GM12878 (cell line): ENCODE data around the gene SUSD2. TPM values are rescaled to one million over a fixed set of nuclear protein-coding genes. Genes with fewer than 3 reads are reported as not detected.

Source experiments
- ATAC-seq: fragments of 200-7000 bp; cut with Tn5 transposase; 3 replicates; pipeline ENCODE4 v1.9.1; 2020; ENCODE audit warnings: mild to moderate bottlenecking, moderate library complexity
- BruUV-seq: library from RNA; stranded (reverse); fragments of 400-500 nt; replicated peaks from 2 replicates; lab custom pipeline; 2021; lab: Mats Ljungman, UMichigan
- CTCF ChIA-PET: fragments of 300-600 bp; sonication (Branson Sonifier 250); formaldehyde crosslinking; extraction: SDS; loops from one replicate; lab custom pipeline; 2021; ENCODE audit warnings: inconsistent platforms; lab: Yijun Ruan, JAX
- POLR2A ChIA-PET: fragments of 350-600 bp; formaldehyde crosslinking; extraction: SDS; loops from one replicate; lab custom pipeline; 2021; ENCODE audit warnings: inconsistent platforms; lab: Charles Lee
- RAD21 ChIA-PET: fragments of 300-600 bp; sonication (Branson Sonifier 250); formaldehyde crosslinking; loops from one replicate; lab custom pipeline; 2023; ENCODE audit warnings: antibody characterized with exemption; ENCODE audit not compliant: unreplicated experiment; lab: Charles Lee
- SMC1A ChIA-PET: fragments of 300-600 bp; sonication (Branson Sonifier 250); formaldehyde crosslinking; loops from one replicate; lab custom pipeline; 2023; ENCODE audit not compliant: unreplicated experiment, uncharacterized antibody; lab: Charles Lee
- DNase-seq: peaks from one replicate; pipeline ENCODE4 v3.0.0-alpha.2; 2011; ENCODE audit warnings: low read depth, low spot score
- FAIRE-seq: peaks from 3 replicates; lab custom pipeline; 2011; peaks lifted over from hg19 to GRCh38; lab: Jason Lieb, UNC
- H2AFZ ChIP-seq: 2 replicates; pipeline ENCODE4 v1.6.0; 2011; ENCODE audit warnings: low read depth, low read length, control low read depth; ENCODE audit not compliant: control insufficient read depth
- H3K27ac ChIP-seq: 2 replicates; pipeline ENCODE4 v1.5.1; 2011; ENCODE audit warnings: control low read depth; ENCODE audit not compliant: control insufficient read depth, insufficient read depth
- H3K27me3 ChIP-seq, 2 experiments: replicated peaks in 1 of 2; 2 replicates each; pipeline versions ENCODE4 v1.6.0 to v1.6.1; 2011; ENCODE audit warnings: low read length in 1 of 2; ENCODE audit not compliant: control insufficient read depth in 2 of 2, insufficient read depth in 2 of 2
- H3K36me3 ChIP-seq, 2 experiments: 2 replicates each; pipeline ENCODE4 v1.5.1; 2011; ENCODE audit warnings: low read length in 1 of 2; ENCODE audit not compliant: control insufficient read depth in 2 of 2, insufficient read depth in 2 of 2
- H3K4me1 ChIP-seq: 2 replicates; pipeline ENCODE4 v1.6.1; 2011; ENCODE audit warnings: mild to moderate bottlenecking, low read length, moderate library complexity, mixed read lengths; ENCODE audit not compliant: control insufficient read depth, insufficient read depth
- H3K4me2 ChIP-seq: 2 replicates; pipeline ENCODE4 v1.6.0; 2011; ENCODE audit warnings: control low read depth; ENCODE audit not compliant: control insufficient read depth, insufficient read depth
- H3K4me3 ChIP-seq: fragments of 200-600 bp; sonication (generic); 2 replicates; pipeline ENCODE4 v1.5.1; 2016
- H3K79me2 ChIP-seq: 2 replicates; pipeline ENCODE4 v1.6.0; 2011; ENCODE audit warnings: low read length; ENCODE audit not compliant: control insufficient read depth, insufficient read depth
- H3K9ac ChIP-seq: 2 replicates; pipeline ENCODE4 v1.8.0; 2011; ENCODE audit warnings: low read length, control low read depth, mixed read lengths; ENCODE audit not compliant: control insufficient read depth, insufficient read depth
- H3K9me3 ChIP-seq: replicated peaks from 3 replicates; pipeline ENCODE4 v1.5.1; 2011; ENCODE audit warnings: mild to moderate bottlenecking, low read length; ENCODE audit not compliant: control insufficient read depth, insufficient read depth
- H4K20me1 ChIP-seq: 2 replicates; pipeline ENCODE4 v1.6.0; 2011; ENCODE audit not compliant: control insufficient read depth, insufficient read depth
- ASH2L ChIP-seq: fragments of 300-600, 200-600 bp; sonication (generic); IDR thresholded peaks from 2 replicates; pipeline ENCODE4 v1.6.1; 2017; ENCODE audit warnings: low read depth, mild to moderate bottlenecking, borderline replicate concordance
- CHD1 ChIP-seq: IDR thresholded peaks from 2 replicates; pipeline ENCODE4 v1.6.1; 2012; ENCODE audit warnings: low read depth, low read length, improper control_type of control experiment
- E2F4 ChIP-seq: IDR thresholded peaks from 2 replicates; pipeline ENCODE4 v1.6.1; 2012; ENCODE audit warnings: low read depth, low read length, improper control_type of control experiment
- EED ChIP-seq: sonication (generic); IDR thresholded peaks from 2 replicates; pipeline ENCODE4 v1.6.1; 2016; ENCODE audit warnings: antibody characterized with exemption, low read depth
- ESRRA ChIP-seq: IDR thresholded peaks from 2 replicates; pipeline ENCODE4 v1.6.1; 2012; ENCODE audit warnings: mild to moderate bottlenecking, low read length, improper control_type of control experiment
- ETV6 ChIP-seq, 2 experiments: fragments of 450-650 bp in 1 of 2; IDR thresholded peaks in 1 of 2; conservative IDR thresholded peaks in 1 of 2; 2 replicates each; pipeline ENCODE4 v1.6.1; 2014; ENCODE audit warnings: antibody characterized with exemption in 1 of 2, borderline replicate concordance in 1 of 2, low read depth in 1 of 2, mild to moderate bottlenecking in 1 of 2, moderate library complexity in 1 of 2
- NFYA ChIP-seq: IDR thresholded peaks from 2 replicates; pipeline ENCODE4 v1.6.1; 2011; ENCODE audit warnings: low read depth, mild to moderate bottlenecking, low read length, improper control_type of control experiment, borderline replicate concordance
- NR2C2 ChIP-seq: IDR thresholded peaks from 2 replicates; pipeline ENCODE4 v1.6.1; 2011; ENCODE audit warnings: borderline replicate concordance, low read depth; ENCODE audit not compliant: control insufficient read depth, insufficient read length
- RB1 ChIP-seq: fragments of 450-650 bp; formaldehyde crosslinking; IDR thresholded peaks from 2 replicates; pipeline ENCODE4 v1.6.1; 2017; ENCODE audit warnings: mild to moderate bottlenecking, borderline replicate concordance
- RELB ChIP-seq: fragments of 450-650 bp; IDR thresholded peaks from 2 replicates; pipeline ENCODE4 v1.6.1; 2017; ENCODE audit warnings: low read depth, mild to moderate bottlenecking, moderate library complexity
- SMAD5 ChIP-seq: IDR thresholded peaks from 2 replicates; pipeline ENCODE4 v1.6.1; 2016; ENCODE audit warnings: antibody characterized with exemption, low read depth
- SMARCA5 ChIP-seq: fragments of 450-650 bp; IDR thresholded peaks from 2 replicates; pipeline ENCODE4 v1.6.1; 2017; ENCODE audit warnings: mild to moderate bottlenecking
- TARDBP ChIP-seq: IDR thresholded peaks from 2 replicates; pipeline ENCODE4 v1.6.1; 2016; ENCODE audit warnings: borderline replicate concordance
- USF1 ChIP-seq: IDR thresholded peaks from 2 replicates; pipeline ENCODE4 v1.6.1; 2011; ENCODE audit warnings: borderline replicate concordance, low read depth, mild to moderate bottlenecking, moderate library complexity, mixed read lengths, low read length; ENCODE audit not compliant: insufficient read depth; ENCODE audit errors: extremely low read length
- USF2 ChIP-seq: IDR thresholded peaks from 2 replicates; pipeline ENCODE4 v1.6.1; 2011; ENCODE audit warnings: low read depth, low read length, improper control_type of control experiment, borderline replicate concordance
- ZZZ3 ChIP-seq: IDR thresholded peaks from 2 replicates; pipeline ENCODE4 v1.6.1; 2011; ENCODE audit warnings: low read depth; ENCODE audit not compliant: control insufficient read depth, insufficient read length
- WGBS: methylation state at CpG from one replicate; pipeline ENCODE4 v1.1.6; 2016; ENCODE audit warnings: low lambda C conversion rate; ENCODE audit not compliant: insufficient replicate concordance, insufficient coverage; ENCODE audit errors: missing lambda C conversion rate; 5-methylcytosine and 5-hydroxymethylcytosine counted together
- in situ Hi-C: fragments of 300-500 bp; cut with MboI; formaldehyde crosslinking; loops from 9 replicates; pipeline ENCODE4 v1.14.3; 2018; ENCODE audit warnings: mixed read lengths
- intact Hi-C: fragments of 100-400 bp; cut with micrococcal nuclease; formaldehyde crosslinking; loops from one replicate; pipeline ENCODE4 v1.14.2; 2022; ENCODE audit not compliant: unreplicated experiment
- polyA plus RNA-seq, 11 experiments: library from polyadenylated mRNA; depleted of rRNA in 4 of 11; unstranded in 6 of 11; stranded (reverse) in 5 of 11; fragments of >200 nt; fragmentation: Nextera tagmentation in 4 of 11; fragmentation: Illumina TruSeq in 1 of 11; extraction: Ambion mirVana in 4 of 11; extraction: Trizol in 1 of 11; gene quantifications; 1 replicate in 1 of 11; 2 replicates in 10 of 11; pipeline versions ENCODE4 v1.2.1 to v1.2.3, GENCODE V29; 2011 to 2016; ENCODE audit warnings: inconsistent platforms in 2 of 11, missing spikeins in 2 of 11, low read depth in 1 of 11
- total RNA-seq, 4 experiments: library from RNA; depleted of rRNA in 3 of 4; stranded (reverse); fragments of >200 nt in 3 of 4; fragmentation: Illumina TruSeq in 1 of 4; extraction: Trizol in 1 of 4; gene quantifications; 2 replicates each; pipeline versions ENCODE4 v1.2.1 to v1.2.3, GENCODE V29; 2013 to 2021

The SUSD2 gene
- total and polyA plus RNA-seq, 10 of the 15 experiments (the other 5 are each of a cell fraction or from before 2014, with no cell fraction given) = 0.04 to 0.31 (median 0.11) TPM; not detected in 5

- no peak for TF ChIP-seq RELB
- TF ChIP-seq USF1 = no peak
- TF ChIP-seq SMARCA5 = no peak
- no peak for TF ChIP-seq USF2
Observed at GRCh38 chr22:24153959-24154358, 27.3 kb upstream of the SUSD2 start (continued).

- no peak for DNase-seq
- Histone ChIP-seq H4K20me1 (no peaks in the 10 kb centered on the region), H3K4me1 (peaks cover 32% of the 10 kb centered on the region), H2AFZ (no peak overlapping the region), H3K79me2 (peaks cover 6% of the 10 kb centered on the region), H3K9ac (no peak overlapping the region), H3K4me2 (no peak overlapping the region), H3K4me3 (no peak overlapping the region), H3K27me3 (no peaks in the 10 kb centered on the region), H3K36me3 (peaks cover under 1 to 12% of the 10 kb centered on the region in 2 experiments; a peak in 3 of 4 replicates), H3K27ac (no peak overlapping the region), H3K9me3 (no peaks in the 10 kb centered on the region)
- ChIA-PET RAD21 (interaction anchor here (1.2 to 1.5 kb wide), 2 partner anchors 21 to 142 kb away, joined by 4 to 8 read pairs; no protein-coding TSS in a partner anchor), CTCF (interaction anchor here (0.5 to 7.5 kb wide), 13 partner anchors 9 to 1017 kb away, joined by 3 to 94 read pairs (median 4); partner anchors contain the start of gene CABIN1), POLR2A (interaction anchor here (0.6 to 1.2 kb wide), 4 partner anchors 8 to 291 kb away, joined by 3 to 4 read pairs (median 3); no protein-coding TSS in a partner anchor), SMC1A (interaction anchor here (0.8 to 2.1 kb wide), 2 partner anchors 20 to 76 kb away, joined by 3 to 8 read pairs; no protein-coding TSS in a partner anchor)
- in situ Hi-C loops = no loop called here
- intact Hi-C loops = no loop called here
- no peak for ATAC-seq
- WGBS = 94% methylated on average over 5 of the region's 5 CpGs
- FAIRE-seq = no peak
- BruUV-seq = no TSS peak
- TF ChIP-seq NR2C2 (no peak), NFYA (no peak), ASH2L (no peak), SMAD5 (no peak), E2F4 (no peak), ZZZ3 (no peak), ESRRA (no peak), EED (no peak), RB1 (no peak), ETV6 (conservative IDR thresholded peaks at IDR 0.05 in 1 of 2, IDR thresholded peaks at IDR 0.05 in 1 of 2; ENCODE audit: borderline replicate concordance in 1 of 2, low read depth in 1 of 2) (no peak), CHD1 (no peak), TARDBP (no peak)
Observed at GRCh38 chr22:24154826-24155225, 26.5 kb upstream of the SUSD2 start.
